ENCODE data around the gene MEGF10.

The MEGF10 gene

DNA sequence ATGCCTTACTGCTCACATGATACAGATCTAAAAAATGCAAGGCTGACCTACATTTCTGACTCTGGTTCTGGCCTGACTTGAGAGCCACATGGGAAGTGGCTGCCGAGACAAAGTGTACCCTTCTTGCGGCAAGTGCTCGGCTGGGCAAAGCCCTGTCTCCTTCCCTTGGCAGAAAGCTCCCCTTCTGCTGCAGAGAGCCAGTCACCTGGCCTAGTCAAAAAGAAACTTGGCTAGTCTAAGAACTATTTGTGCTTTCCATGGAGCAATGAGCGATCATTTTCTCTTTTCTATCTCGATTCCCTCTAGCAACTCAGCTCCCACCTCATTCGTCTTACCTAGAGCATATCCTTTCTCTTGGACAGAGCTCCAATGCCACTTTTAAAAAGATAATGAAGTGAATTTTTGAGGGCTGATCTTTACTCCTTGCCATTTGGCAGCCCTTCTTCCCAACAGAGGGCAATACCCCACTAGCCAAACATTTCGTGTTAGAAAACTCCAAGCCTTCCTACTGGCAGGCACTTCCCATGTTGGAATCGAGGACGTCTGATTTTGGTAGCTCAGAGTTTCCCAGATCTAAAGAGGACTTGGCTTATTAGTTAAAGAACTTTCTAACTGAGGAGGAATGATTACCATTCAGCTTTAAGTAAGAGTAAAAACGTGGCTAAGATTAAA lies 118.8 kb downstream of the MEGF10 start:
- Histone ChIP-seq H3K27me3 (ENCODE audit: low read depth, low read length) (no peaks in the 10 kb centered on the region), H3K4me2 (ENCODE audit: low read length) (no peak overlapping the region), H3K79me2 (ENCODE audit: low read length) (no peaks in the 10 kb centered on the region), H3K9ac (ENCODE audit: low read length) (no peak overlapping the region), H3K9me3 (ENCODE audit: insufficient read depth, low read length) (no peaks in the 10 kb centered on the region), H3K4me3 (ENCODE audit: low read length) (no peak overlapping the region), H3K36me3 (replicated peaks; ENCODE audit: low read depth, low read length) (no peaks in the 10 kb centered on the region), H3K4me1 (ENCODE audit: low read length) (peaks cover 14% of the 10 kb centered on the region), H3K27ac (ENCODE audit: low read length) (no peak overlapping the region), H2AFZ (ENCODE audit: low read depth, low read length) (no peak overlapping the region), H4K20me1 (ENCODE audit: insufficient read depth, low read length) (no peaks in the 10 kb centered on the region)
- TF ChIP-seq, protein P1, sequence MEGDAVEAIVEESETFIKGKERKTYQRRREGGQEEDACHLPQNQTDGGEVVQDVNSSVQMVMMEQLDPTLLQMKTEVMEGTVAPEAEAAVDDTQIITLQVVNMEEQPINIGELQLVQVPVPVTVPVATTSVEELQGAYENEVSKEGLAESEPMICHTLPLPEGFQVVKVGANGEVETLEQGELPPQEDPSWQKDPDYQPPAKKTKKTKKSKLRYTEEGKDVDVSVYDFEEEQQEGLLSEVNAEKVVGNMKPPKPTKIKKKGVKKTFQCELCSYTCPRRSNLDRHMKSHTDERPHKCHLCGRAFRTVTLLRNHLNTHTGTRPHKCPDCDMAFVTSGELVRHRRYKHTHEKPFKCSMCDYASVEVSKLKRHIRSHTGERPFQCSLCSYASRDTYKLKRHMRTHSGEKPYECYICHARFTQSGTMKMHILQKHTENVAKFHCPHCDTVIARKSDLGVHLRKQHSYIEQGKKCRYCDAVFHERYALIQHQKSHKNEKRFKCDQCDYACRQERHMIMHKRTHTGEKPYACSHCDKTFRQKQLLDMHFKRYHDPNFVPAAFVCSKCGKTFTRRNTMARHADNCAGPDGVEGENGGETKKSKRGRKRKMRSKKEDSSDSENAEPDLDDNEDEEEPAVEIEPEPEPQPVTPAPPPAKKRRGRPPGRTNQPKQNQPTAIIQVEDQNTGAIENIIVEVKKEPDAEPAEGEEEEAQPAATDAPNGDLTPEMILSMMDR (IDR thresholded peaks at IDR 0.05; ENCODE audit: low read depth, low read length), result no peak
- TF ChIP-seq EZH2phosphoT487 (IDR thresholded peaks at IDR 0.05; ENCODE audit: low read depth), result no peak

DNA sequence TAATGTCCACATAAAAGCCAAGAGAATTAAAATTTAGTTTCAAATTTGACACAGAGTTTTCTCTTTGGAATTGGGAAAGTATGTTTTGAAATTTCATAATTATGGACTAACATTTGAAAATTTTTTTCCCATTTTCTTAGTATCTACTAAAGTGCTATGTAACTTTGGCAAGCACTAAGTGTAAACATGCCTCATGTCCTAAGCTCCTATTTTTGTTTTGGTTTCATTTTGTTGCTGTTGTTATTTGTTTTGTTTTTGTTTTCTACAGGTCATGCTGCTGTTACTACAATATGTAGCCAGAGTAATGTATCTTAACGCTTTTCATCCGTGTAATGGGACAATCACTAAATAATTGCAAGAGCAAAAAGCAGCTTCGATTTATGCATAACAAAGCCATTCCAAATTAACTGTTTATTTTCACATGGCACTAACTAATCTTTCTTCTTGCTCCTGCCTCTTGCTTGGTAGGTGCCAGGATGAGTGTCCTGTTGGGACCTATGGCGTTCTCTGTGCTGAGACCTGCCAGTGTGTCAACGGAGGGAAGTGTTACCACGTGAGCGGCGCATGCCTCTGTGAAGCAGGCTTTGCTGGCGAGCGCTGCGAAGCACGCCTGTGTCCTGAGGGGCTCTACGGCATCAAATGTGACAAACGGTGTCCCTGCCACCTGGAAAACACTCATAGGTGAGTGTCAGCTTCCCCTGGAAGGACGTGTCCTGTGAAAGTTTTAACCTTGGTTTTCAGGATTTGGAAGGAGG lies 119.5 kb downstream of the MEGF10 start:
- TF ChIP-seq EZH2phosphoT487 (IDR thresholded peaks at IDR 0.05; ENCODE audit: low read depth), result no peak
- TF ChIP-seq, protein P1 (IDR thresholded peaks at IDR 0.05; ENCODE audit: low read depth, low read length), result no peak
- Histone ChIP-seq H4K20me1 (ENCODE audit: insufficient read depth, low read length) (no peaks in the 10 kb centered on the region), H2AFZ (ENCODE audit: low read depth, low read length) (no peak overlapping the region), H3K27ac (ENCODE audit: low read length) (no peak overlapping the region), H3K79me2 (ENCODE audit: low read length) (no peaks in the 10 kb centered on the region), H3K27me3 (ENCODE audit: low read depth, low read length) (no peaks in the 10 kb centered on the region), H3K9ac (ENCODE audit: low read length) (no peak overlapping the region), H3K36me3 (replicated peaks; ENCODE audit: low read depth, low read length) (no peaks in the 10 kb centered on the region), H3K4me2 (ENCODE audit: low read length) (no peak overlapping the region), H3K4me1 (ENCODE audit: low read length) (peaks cover 14% of the 10 kb centered on the region), H3K4me3 (ENCODE audit: low read length) (no peak overlapping the region), H3K9me3 (ENCODE audit: insufficient read depth, low read length) (no peaks in the 10 kb centered on the region)

DNA sequence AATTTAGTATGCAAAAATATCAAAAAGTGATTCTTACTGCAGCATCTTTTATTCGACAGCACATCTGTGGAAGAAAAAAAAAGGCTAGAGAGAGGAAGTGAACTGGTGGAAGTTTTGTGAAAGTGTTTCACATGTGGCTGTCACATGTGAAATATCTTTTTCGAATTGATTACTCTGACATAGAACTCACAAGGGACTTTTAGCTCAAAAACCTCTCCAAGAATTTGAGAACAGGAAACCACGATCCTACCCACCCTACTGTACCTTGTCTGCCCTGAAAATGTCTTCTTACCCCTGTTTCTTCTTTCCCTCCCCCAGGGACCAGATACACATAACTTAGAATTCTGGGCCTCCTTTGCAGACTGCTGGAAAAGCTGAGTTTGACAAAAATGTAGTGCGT lies 120.4 kb downstream of the MEGF10 start:
- H2AFZ ChIP-seq (ENCODE audit: low read depth, low read length), result no peak overlapping the region
- TF ChIP-seq, protein P1 (IDR thresholded peaks at IDR 0.05; ENCODE audit: low read depth, low read length), result no peak
- TF ChIP-seq EZH2phosphoT487 (IDR thresholded peaks at IDR 0.05; ENCODE audit: low read depth), result no peak
- H3K4me2 ChIP-seq (ENCODE audit: low read length), result peak overlapping the region; percentile 56
- no peaks in the 10 kb centered on the region for H3K79me2 ChIP-seq (ENCODE audit: low read length)
- no peak overlapping the region for H3K27ac ChIP-seq (ENCODE audit: low read length)
- peaks cover 14% of the 10 kb centered on the region for H3K4me1 ChIP-seq (ENCODE audit: low read length)
- no peaks in the 10 kb centered on the region for H3K9me3 ChIP-seq (ENCODE audit: insufficient read depth, low read length)
- no peaks in the 10 kb centered on the region for H3K36me3 ChIP-seq (replicated peaks; ENCODE audit: low read depth, low read length)
- no peaks in the 10 kb centered on the region for H3K27me3 ChIP-seq (ENCODE audit: low read depth, low read length)
- no peak overlapping the region for H3K9ac ChIP-seq (ENCODE audit: low read length)
- H4K20me1 ChIP-seq (ENCODE audit: insufficient read depth, low read length), result no peaks in the 10 kb centered on the region
- H3K4me3 ChIP-seq (ENCODE audit: low read length), result no peak overlapping the region

DNA sequence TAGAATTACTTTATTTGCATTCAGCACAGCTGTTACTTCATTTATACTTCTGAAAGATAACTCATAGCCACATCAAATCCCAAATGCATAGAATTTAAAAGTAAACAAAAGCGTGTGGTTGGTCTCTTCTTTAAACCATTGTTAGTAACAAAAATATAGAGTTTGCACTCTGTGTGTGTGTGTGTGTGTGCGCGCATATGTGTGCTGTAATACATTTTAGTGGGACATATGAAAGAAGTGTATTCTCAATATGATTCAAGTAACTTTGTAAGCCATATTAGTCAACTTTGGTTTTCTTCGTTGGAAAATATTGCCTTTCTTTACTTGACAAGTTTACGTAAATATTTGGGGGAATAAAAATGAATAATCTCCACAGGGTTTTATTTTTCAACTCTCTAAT lies 120.8 kb downstream of the MEGF10 start:
- Histone ChIP-seq H3K4me2 (ENCODE audit: low read length) (peak overlapping the region; percentile 56), H3K27ac (ENCODE audit: low read length) (no peak overlapping the region), H3K79me2 (ENCODE audit: low read length) (no peaks in the 10 kb centered on the region), H3K36me3 (replicated peaks; ENCODE audit: low read depth, low read length) (no peaks in the 10 kb centered on the region), H3K27me3 (ENCODE audit: low read depth, low read length) (no peaks in the 10 kb centered on the region), H4K20me1 (ENCODE audit: insufficient read depth, low read length) (no peaks in the 10 kb centered on the region), H3K4me1 (ENCODE audit: low read length) (peaks cover 14% of the 10 kb centered on the region), H3K9me3 (ENCODE audit: insufficient read depth, low read length) (no peaks in the 10 kb centered on the region), H2AFZ (ENCODE audit: low read depth, low read length) (no peak overlapping the region), H3K9ac (ENCODE audit: low read length) (no peak overlapping the region), H3K4me3 (ENCODE audit: low read length) (no peak overlapping the region)
- TF ChIP-seq EZH2phosphoT487 (IDR thresholded peaks at IDR 0.05; ENCODE audit: low read depth), result no peak
- TF ChIP-seq, protein P1 (IDR thresholded peaks at IDR 0.05; ENCODE audit: low read depth, low read length), result no peak
